ENCODE measurements around the gene BFAR. TPM values are rescaled to one million over a fixed set of nuclear protein-coding genes. Genes with fewer than 3 reads are reported as not detected.

BFAR gene, protein sequence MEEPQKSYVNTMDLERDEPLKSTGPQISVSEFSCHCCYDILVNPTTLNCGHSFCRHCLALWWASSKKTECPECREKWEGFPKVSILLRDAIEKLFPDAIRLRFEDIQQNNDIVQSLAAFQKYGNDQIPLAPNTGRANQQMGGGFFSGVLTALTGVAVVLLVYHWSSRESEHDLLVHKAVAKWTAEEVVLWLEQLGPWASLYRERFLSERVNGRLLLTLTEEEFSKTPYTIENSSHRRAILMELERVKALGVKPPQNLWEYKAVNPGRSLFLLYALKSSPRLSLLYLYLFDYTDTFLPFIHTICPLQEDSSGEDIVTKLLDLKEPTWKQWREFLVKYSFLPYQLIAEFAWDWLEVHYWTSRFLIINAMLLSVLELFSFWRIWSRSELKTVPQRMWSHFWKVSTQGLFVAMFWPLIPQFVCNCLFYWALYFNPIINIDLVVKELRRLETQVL
- total RNA-seq (10 to 100 TPM; 79.1 to 87.7 TPM), polyA plus RNA-seq (49.4 TPM)

DNA sequence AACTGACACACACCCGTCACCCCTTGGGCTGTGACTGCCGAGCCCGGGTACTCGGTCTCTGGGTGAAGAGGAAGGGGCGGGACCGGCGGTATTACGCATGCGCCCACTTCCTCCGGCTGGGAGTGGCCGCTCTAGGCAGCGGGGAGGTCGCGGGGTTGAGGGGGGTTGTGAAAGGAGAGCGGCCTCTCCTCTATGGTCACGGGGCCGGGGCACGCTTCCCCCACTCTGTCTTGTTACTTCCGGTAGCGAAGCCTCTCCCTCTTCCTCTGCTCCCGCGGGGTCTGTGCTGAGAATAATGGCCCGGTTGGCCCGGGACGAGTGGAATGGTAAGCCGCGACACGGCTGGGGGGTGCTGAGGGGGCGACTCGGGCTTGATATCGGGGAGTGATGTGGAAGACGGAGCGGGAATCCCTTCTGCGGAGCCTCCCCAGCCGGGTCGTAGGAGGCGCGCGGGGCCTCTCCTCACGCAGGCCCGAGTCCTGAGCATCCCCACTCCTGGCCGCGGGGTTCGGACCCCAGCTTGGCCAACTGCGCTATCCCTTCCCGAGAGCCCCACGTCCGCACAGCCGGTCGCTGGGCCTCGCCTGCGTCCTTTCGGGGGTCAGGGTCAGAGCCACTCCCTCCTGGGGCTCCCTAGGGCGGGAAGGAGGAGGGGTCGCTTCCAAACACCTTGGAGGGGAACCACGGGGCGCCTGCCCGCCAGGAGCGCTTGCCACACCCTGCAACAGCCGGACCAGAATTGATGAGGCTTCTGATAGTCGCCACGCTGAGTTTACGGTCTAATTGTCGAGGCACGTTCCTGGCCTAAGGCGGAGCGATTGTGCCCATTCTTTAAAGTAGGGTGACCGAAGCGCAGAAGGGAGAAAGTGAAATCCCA, at the start of gene BFAR:
Gene BFAR (plus strand): TSS at position 259 of the 877 bp plus-strand sequence. CDS start 11,396 bp downstream, outside the sequence.
- Mint-ChIP-seq H3K4me1 (peaks cover 57 to 86% (median 81%) of the 10 kb centered on the region in 3 donors), H3K4me3 (peak within 1 kb of the TSS; percentile 95 to 100 (median 100)), H3K27ac (peak within 1 kb of the TSS; percentile 95 to 100 (median 99)), H3K36me3 (peaks cover 0 to 36% (median 0%) of the 10 kb centered on the region in 3 donors), H3K27me3 (peaks cover 0 to 2% of the 10 kb centered on the region in 2 donors), H3K9me3 (peaks cover 0 to 4% (median 0%) of the 10 kb centered on the region in 5 donors)
- peak within 1 kb of the TSS; percentile 87 for H3K4me3 ChIP-seq (ENCODE audit: low read length)
- POLR2A ChIA-PET, result no interaction called here
- H3K27me3 ChIP-seq (ENCODE audit: insufficient read depth, low read length, poor library complexity, severe bottlenecking), result no peaks in the 10 kb centered on the region
- CTCF ChIA-PET, result no interaction called here
- no peaks in the 10 kb centered on the region for H3K36me3 ChIP-seq (ENCODE audit: insufficient read depth, low read length)
- H3K27ac ChIP-seq (ENCODE audit: low read depth, low read length), result peak within 1 kb of the TSS; percentile 89
- no peaks in the 10 kb centered on the region for H3K9me3 ChIP-seq (ENCODE audit: low read length)
- peaks cover 52% of the 10 kb centered on the region for H3K4me1 ChIP-seq (ENCODE audit: insufficient read depth, low read length)
- peak; percentile 99 to 100 (median 99) for DNase-seq

DNA sequence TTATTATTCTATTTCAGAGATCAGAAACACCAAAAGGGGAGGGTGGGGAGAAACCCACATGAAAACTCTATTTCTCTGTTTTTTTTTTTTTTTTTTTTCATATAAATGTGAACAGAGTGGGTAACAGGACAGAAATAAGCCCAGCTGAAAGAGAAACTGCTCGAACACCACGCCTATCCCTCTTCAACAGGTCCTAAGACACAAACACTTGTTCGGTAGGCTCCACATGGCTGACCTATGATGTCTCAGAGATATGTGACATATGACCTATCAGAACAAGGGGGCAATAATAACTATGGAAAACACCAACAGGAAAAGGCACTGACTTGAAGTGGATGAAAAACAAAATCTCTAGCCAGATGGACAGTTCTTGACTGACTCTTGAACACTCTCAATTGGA, 47.5 kb upstream of the BFAR start:
- Mint-ChIP-seq H3K4me3 (no peak overlapping the region), H3K36me3 (peaks cover 12 to 86% (median 28%) of the 10 kb centered on the region in 3 donors), H3K9me3 (no peaks in the 10 kb centered on the region), H3K4me1 (peaks cover 3 to 17% (median 8%) of the 10 kb centered on the region in 3 donors), H3K27ac (peak overlapping the region in 3 of 8 donors; percentile 17 to 69 (median 21)), H3K27me3 (no peaks in the 10 kb centered on the region)
- ChIA-PET CTCF (interaction anchor here (1.3 to 1.9 kb wide), 2 partner anchors 10 to 13 kb away, joined by 3 to 4 read pairs; no protein-coding TSS in a partner anchor), POLR2A (no interaction called here)
- no peak overlapping the region for H3K4me3 ChIP-seq (ENCODE audit: low read length)
- no peaks in the 10 kb centered on the region for H3K4me1 ChIP-seq (ENCODE audit: insufficient read depth, low read length)
- H3K27me3 ChIP-seq (ENCODE audit: insufficient read depth, low read length, poor library complexity, severe bottlenecking), result no peaks in the 10 kb centered on the region
- no peak overlapping the region for H3K27ac ChIP-seq (ENCODE audit: low read depth, low read length)
- H3K9me3 ChIP-seq (ENCODE audit: low read length), result no peaks in the 10 kb centered on the region
- no peak for DNase-seq
- H3K36me3 ChIP-seq (ENCODE audit: insufficient read depth, low read length), result peaks cover 39% of the 10 kb centered on the region

DNA sequence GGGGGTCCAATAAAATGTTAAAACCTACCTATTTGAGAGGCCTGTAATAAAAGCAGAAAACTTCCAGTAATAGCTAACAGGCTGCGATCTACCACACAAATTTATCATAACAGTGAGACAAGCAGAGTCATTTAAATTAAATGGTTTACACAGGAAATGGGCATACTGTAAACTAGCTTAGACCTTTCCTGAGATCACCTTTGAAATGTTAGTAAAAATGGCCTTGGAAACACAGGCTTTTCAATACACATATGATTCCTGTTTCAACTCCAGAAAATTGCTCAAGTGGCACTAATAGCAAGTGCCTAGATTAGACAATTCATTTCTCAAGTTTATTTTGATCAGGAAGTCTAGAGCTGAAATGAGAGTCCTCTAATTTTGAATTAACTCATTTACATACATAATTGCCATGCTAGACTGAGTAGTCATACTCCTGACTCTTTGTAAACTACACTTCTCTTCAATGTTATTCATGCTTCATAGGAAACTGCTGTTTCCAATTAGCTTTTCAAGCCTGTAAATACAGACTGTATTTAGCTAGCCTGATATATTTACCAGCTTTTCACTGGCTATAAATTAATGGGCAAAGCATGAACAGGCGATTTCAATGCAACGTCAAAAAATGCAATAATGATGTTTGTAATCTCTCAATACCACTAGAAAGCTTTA, 46.0 kb upstream of the BFAR start:
- peaks cover 26% of the 10 kb centered on the region for H3K36me3 ChIP-seq (ENCODE audit: insufficient read depth, low read length)
- H3K4me1 ChIP-seq (ENCODE audit: insufficient read depth, low read length), result no peaks in the 10 kb centered on the region
- ChIA-PET CTCF (interaction anchor here (1.0 to 1.9 kb wide), 4 partner anchors 8 to 346 kb away, joined by 3 to 4 read pairs (median 3); no protein-coding TSS in a partner anchor), POLR2A (no interaction called here)
- H3K4me1 Mint-ChIP-seq, result peaks cover 3 to 17% (median 8%) of the 10 kb centered on the region in 3 donors
- peaks cover 7 to 84% (median 24%) of the 10 kb centered on the region in 3 donors for H3K36me3 Mint-ChIP-seq
- no peak overlapping the region for H3K27ac ChIP-seq (ENCODE audit: low read depth, low read length)
- no peak overlapping the region for H3K4me3 Mint-ChIP-seq
- DNase-seq, result no peak
- no peaks in the 10 kb centered on the region for H3K9me3 ChIP-seq (ENCODE audit: low read length)
- H3K27ac Mint-ChIP-seq, result peak overlapping the region in 2 of 8 donors; percentile 8 to 11
- no peaks in the 10 kb centered on the region for H3K27me3 Mint-ChIP-seq
- no peaks in the 10 kb centered on the region for H3K27me3 ChIP-seq (ENCODE audit: insufficient read depth, low read length, poor library complexity, severe bottlenecking)
- no peak overlapping the region for H3K4me3 ChIP-seq (ENCODE audit: low read length)
- no peaks in the 10 kb centered on the region for H3K9me3 Mint-ChIP-seq

DNA sequence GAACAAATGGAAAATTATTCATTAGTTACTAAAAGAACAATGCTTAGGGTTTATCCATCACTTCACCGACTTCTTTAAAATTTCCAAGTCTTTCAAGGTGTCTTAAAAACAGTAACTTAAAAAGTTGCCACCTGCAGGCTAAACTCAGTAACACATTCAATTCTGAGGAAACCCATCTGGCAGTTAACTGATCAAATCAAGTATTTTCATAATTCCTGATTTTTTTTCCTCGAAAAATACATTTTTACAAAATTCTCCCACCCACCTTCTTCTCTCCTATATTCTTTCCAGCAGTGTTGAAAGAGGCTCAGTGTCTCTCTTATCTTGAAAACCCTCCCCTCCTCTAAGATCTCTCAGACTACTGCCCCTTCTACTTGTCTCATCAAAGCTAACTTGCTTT, 32.6 kb upstream of the BFAR start:
- Histone ChIP-seq H3K27ac (ENCODE audit: low read depth, low read length) (no peak overlapping the region), H3K4me3 (ENCODE audit: low read length) (no peak overlapping the region), H3K27me3 (ENCODE audit: insufficient read depth, low read length, poor library complexity, severe bottlenecking) (no peaks in the 10 kb centered on the region), H3K9me3 (ENCODE audit: low read length) (no peaks in the 10 kb centered on the region), H3K4me1 (ENCODE audit: insufficient read depth, low read length) (no peaks in the 10 kb centered on the region), H3K36me3 (ENCODE audit: insufficient read depth, low read length) (peaks cover 15% of the 10 kb centered on the region)
- CTCF ChIA-PET, result interaction anchor here (0.6 kb wide), 1 partner anchor 37 kb away, joined by 3 read pairs; no protein-coding TSS in a partner anchor
- peak in 1 of 5 donors; percentile 13 for DNase-seq
- POLR2A ChIA-PET, result no interaction called here
- peak overlapping the region in 1 of 8 donors; percentile 21 for H3K27ac Mint-ChIP-seq
- peaks cover 0 to 2% (median under 1%) of the 10 kb centered on the region in 3 donors for H3K4me1 Mint-ChIP-seq
- peaks cover 18 to 78% (median 30%) of the 10 kb centered on the region in 3 donors for H3K36me3 Mint-ChIP-seq
- H3K4me3 Mint-ChIP-seq, result no peak overlapping the region
- no peaks in the 10 kb centered on the region for H3K27me3 Mint-ChIP-seq
- no peaks in the 10 kb centered on the region for H3K9me3 Mint-ChIP-seq

DNA sequence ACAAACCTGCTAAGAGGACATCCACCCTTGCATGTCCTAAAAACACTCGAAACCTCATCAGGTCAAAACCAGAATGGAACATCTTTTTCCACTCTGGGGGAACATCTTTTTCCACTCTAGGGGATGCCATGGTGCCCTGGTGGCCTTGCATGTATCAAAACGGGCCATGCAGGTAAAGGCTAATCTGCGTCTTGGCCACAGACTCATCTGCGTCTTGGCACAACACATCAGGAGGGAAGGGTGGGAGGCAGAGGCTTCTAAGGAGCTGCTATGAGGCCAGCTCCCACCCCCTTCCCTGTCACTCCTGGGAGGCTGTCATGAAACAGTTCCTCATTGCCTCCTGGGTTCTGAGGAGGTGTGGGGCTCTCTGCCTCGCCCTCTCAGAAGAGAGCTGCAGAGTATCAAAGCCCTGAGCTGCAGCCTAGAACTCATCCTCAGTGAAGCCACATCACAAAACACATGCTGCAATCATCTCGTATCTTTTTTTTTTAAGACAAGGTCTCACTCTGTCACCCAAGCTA, 30.2 kb upstream of the BFAR start:
- CTCF ChIA-PET, result no interaction called here
- peaks cover 18 to 80% (median 32%) of the 10 kb centered on the region in 3 donors for H3K36me3 Mint-ChIP-seq
- H3K9me3 Mint-ChIP-seq, result no peaks in the 10 kb centered on the region
- no peak overlapping the region for H3K4me3 Mint-ChIP-seq
- DNase-seq, result no peak
- Histone ChIP-seq H3K27ac (ENCODE audit: low read depth, low read length) (no peak overlapping the region), H3K4me1 (ENCODE audit: insufficient read depth, low read length) (no peaks in the 10 kb centered on the region), H3K36me3 (ENCODE audit: insufficient read depth, low read length) (peaks cover 29% of the 10 kb centered on the region), H3K9me3 (ENCODE audit: low read length) (no peaks in the 10 kb centered on the region), H3K27me3 (ENCODE audit: insufficient read depth, low read length, poor library complexity, severe bottlenecking) (no peaks in the 10 kb centered on the region), H3K4me3 (ENCODE audit: low read length) (no peak overlapping the region)
- peak overlapping the region in 3 of 8 donors; percentile 30 to 81 (median 79) for H3K27ac Mint-ChIP-seq
- H3K4me1 Mint-ChIP-seq, result peaks cover 0 to 2% (median 0%) of the 10 kb centered on the region in 3 donors
- POLR2A ChIA-PET, result no interaction called here
- H3K27me3 Mint-ChIP-seq, result no peaks in the 10 kb centered on the region

DNA sequence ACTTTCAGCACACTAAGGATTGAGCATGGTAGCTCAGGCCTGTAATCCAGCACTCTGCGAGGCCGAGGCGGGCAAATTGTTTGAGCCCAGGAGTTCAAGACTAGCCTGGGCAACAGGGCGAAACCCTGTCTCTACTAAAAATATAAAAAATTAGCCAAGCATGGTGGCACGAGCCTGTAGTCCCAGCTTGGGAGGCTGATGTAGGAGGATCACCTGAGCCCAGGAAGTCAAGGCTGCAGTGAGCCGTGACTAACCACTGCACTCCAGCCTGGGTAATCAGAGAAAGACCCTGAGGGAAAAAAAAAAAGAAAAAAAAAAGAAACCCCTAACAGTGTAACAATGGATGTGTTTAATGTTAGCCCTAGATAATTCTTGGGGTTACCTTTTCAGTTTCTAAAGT, 26.6 kb upstream of the BFAR start:
- peaks cover 43% of the 10 kb centered on the region for H3K36me3 ChIP-seq (ENCODE audit: insufficient read depth, low read length)
- no peaks in the 10 kb centered on the region for H3K9me3 Mint-ChIP-seq
- H3K4me3 Mint-ChIP-seq, result no peak overlapping the region

DNA sequence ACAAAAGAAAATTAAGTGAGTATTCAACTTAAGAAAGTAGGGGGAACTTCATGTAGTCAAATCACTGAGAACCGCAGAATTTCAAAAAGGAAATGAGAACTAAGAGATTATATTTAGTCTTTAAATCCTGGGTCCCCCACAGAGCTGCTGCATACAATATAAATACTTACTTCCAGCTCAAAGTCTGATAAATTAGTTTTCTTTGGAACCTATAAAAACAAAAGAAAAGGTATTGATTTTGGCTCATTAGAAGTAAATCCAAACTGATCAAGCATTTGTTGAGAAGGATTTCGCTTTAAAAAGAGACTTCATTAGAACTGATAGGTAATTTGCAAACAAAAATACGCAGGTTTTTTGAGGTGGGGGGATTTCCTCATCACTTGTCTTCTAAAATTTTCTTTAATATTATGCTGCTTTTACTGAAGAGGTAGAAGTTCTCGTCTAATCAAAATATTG, 24.6 kb upstream of the BFAR start:
- Histone ChIP-seq H3K36me3 (ENCODE audit: insufficient read depth, low read length) (peaks cover 41% of the 10 kb centered on the region), H3K27me3 (ENCODE audit: insufficient read depth, low read length, poor library complexity, severe bottlenecking) (no peaks in the 10 kb centered on the region), H3K9me3 (ENCODE audit: low read length) (no peaks in the 10 kb centered on the region), H3K4me1 (ENCODE audit: insufficient read depth, low read length) (no peaks in the 10 kb centered on the region), H3K27ac (ENCODE audit: low read depth, low read length) (no peak overlapping the region), H3K4me3 (ENCODE audit: low read length) (no peak overlapping the region)
- no peaks in the 10 kb centered on the region for H3K27me3 Mint-ChIP-seq
- CTCF ChIA-PET, result no interaction called here
- no peaks in the 10 kb centered on the region for H3K9me3 Mint-ChIP-seq
- no peaks in the 10 kb centered on the region for H3K4me1 Mint-ChIP-seq
- no peak overlapping the region for H3K4me3 Mint-ChIP-seq
- H3K36me3 Mint-ChIP-seq, result peaks cover 5 to 77% (median 17%) of the 10 kb centered on the region in 3 donors
- POLR2A ChIA-PET, result no interaction called here
- no peak overlapping the region for H3K27ac Mint-ChIP-seq
- no peak for DNase-seq

More for the DNA sequence above, 26.6 kb upstream of the BFAR start:
- no peaks in the 10 kb centered on the region for H3K27me3 Mint-ChIP-seq
- H3K27ac Mint-ChIP-seq, result peak overlapping the region in 2 of 8 donors; percentile 18 to 25
- POLR2A ChIA-PET, result no interaction called here
- Histone ChIP-seq H3K4me1 (ENCODE audit: insufficient read depth, low read length) (no peaks in the 10 kb centered on the region), H3K4me3 (ENCODE audit: low read length) (no peak overlapping the region), H3K9me3 (ENCODE audit: low read length) (no peaks in the 10 kb centered on the region), H3K27me3 (ENCODE audit: insufficient read depth, low read length, poor library complexity, severe bottlenecking) (no peaks in the 10 kb centered on the region), H3K27ac (ENCODE audit: low read depth, low read length) (no peak overlapping the region)
- H3K36me3 Mint-ChIP-seq, result peaks cover 15 to 81% (median 23%) of the 10 kb centered on the region in 3 donors
- H3K4me1 Mint-ChIP-seq, result no peaks in the 10 kb centered on the region
- DNase-seq, result no peak
- CTCF ChIA-PET, result no interaction called here
